Measurements from ENCODE around the gene NUDT21. TPM values are rescaled to one million over a fixed set of nuclear protein-coding genes. Genes with fewer than 3 reads are reported as not detected.

NUDT21 gene
- total and polyA plus RNA-seq, 2 of the 8 experiments (the other 6 are each of a cell fraction or from before 2014, with no cell fraction given) = 78.1 to 277 TPM

DNA sequence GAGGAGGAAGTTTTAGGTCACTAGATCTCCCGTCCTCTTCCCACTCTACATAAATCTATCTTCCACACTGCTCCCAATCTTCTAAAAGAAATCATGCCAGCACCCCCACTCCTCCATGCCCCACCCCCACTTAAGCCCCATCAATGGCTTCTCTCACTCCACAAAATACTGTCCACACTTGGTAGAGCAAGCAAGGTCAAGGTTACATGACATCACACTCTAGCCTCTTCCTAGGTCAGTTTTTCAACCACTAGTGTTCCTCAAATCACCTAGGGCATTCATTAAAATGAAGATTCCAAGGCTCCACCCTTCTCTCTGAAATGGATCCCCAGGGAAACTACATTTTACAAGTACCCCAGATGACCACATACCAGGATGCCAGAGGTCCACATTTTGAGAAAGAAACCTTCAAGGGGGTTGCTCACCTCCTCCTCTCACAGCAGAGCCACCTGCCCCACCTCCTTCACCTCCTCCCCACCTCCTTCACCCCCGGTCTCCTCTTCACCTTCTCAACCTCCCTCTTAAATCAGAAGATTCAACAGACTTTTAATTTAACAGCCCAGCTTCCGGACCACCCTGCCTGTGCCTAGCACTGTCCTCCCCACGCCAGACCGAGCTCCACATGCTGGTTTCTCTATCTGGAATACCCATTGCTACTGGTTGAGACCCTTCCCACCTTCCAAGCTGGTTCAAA is 29.0 kb downstream of the NUDT21 start:
- Histone ChIP-seq H3K9ac (replicated peaks in 1 of 4; ENCODE audit: extremely low read depth in 1 of 4, low read depth in 3 of 4, low read length in 3 of 4) (no peak overlapping the region), H3K4me3 (ENCODE audit: extremely low read depth in 1 of 4, insufficient read depth in 2 of 4, low read depth in 3 of 4, low read length in 4 of 4) (no peak overlapping the region)
- CTCF ChIA-PET (ENCODE audit: partially characterized antibody) = no interaction called here
- TF ChIP-seq RXRA (IDR thresholded peaks at IDR 0.05; ENCODE audit: insufficient read depth, low read depth, low read length) (no peak), EGR1 (IDR thresholded peaks at IDR 0.05; ENCODE audit: borderline replicate concordance, low read depth, low read length) (no peak), CTBP2 (IDR thresholded peaks at IDR 0.05; ENCODE audit: borderline replicate concordance, insufficient read depth, insufficient read length, low read length) (no peak), SIRT6 (IDR thresholded peaks at IDR 0.05; ENCODE audit: low read length) (no peak)
- TF ChIP-seq, protein P1, sequence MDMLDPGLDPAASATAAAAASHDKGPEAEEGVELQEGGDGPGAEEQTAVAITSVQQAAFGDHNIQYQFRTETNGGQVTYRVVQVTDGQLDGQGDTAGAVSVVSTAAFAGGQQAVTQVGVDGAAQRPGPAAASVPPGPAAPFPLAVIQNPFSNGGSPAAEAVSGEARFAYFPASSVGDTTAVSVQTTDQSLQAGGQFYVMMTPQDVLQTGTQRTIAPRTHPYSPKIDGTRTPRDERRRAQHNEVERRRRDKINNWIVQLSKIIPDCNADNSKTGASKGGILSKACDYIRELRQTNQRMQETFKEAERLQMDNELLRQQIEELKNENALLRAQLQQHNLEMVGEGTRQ (IDR thresholded peaks at IDR 0.05; ENCODE audit: low read length) = no peak

More for the DNA sequence above, 29.0 kb downstream of the NUDT21 start:
- Histone ChIP-seq H3K27ac (ENCODE audit: low read depth, low read length) (no peak overlapping the region), H2AK5ac (ENCODE audit: low read depth, low read length) (no peak overlapping the region), H3K14ac (ENCODE audit: insufficient read length) (no peak overlapping the region), H2BK5ac (ENCODE audit: low read depth, low read length) (no peak overlapping the region), H3K27me3 (replicated peaks in 1 of 4; ENCODE audit: control insufficient read depth in 3 of 4, extremely low read depth in 1 of 4, insufficient read depth in 3 of 4, low read length in 3 of 4) (peaks cover 0 to 6% (median 3%) of the 10 kb centered on the region in 4 experiments; a peak in 3 of 7 replicates), H3K4ac (replicated peaks; ENCODE audit: insufficient read length, low read depth, low read length) (no peak overlapping the region), H4K8ac (ENCODE audit: extremely low read depth, insufficient read depth, low read length) (no peak overlapping the region), H4K20me1 (replicated peaks in 1 of 2; ENCODE audit: control insufficient read depth in 1 of 2, insufficient read depth in 2 of 2, low read length in 2 of 2) (peaks cover 2 to 4% of the 10 kb centered on the region in 2 experiments), H3K9me3 (ENCODE audit: insufficient read depth in 2 of 2, low read depth in 1 of 2, low read length in 1 of 2) (no peaks in the 10 kb centered on the region), H2BK12ac (ENCODE audit: low read depth, low read length) (no peak overlapping the region), H3K23ac (ENCODE audit: insufficient read length) (no peak overlapping the region), H3K4me2 (ENCODE audit: insufficient read depth in 1 of 2, low read depth in 2 of 2, low read length in 2 of 2) (peak overlapping the region in 1 of 2 experiments; percentile 85; a peak in 1 of 4 replicates), H4K5ac (ENCODE audit: insufficient read length, low read depth, low read length) (no peak overlapping the region), H2AFZ (ENCODE audit: low read length) (no peak overlapping the region), H2BK120ac (replicated peaks; ENCODE audit: low read depth, low read length) (no peak overlapping the region), H3K23me2 (ENCODE audit: low read depth, low read length) (peaks cover 9% of the 10 kb centered on the region; the same call in 1 of the 2 replicates), H3K4me1 (replicated peaks in 1 of 4; ENCODE audit: control insufficient read depth in 3 of 4, insufficient read depth in 4 of 4, low read length in 3 of 4) (peaks cover 0 to 12% (median 8%) of the 10 kb centered on the region in 4 experiments; a peak in 6 of 7 replicates), H3K18ac (ENCODE audit: extremely low read depth, low read length) (no peak overlapping the region), H3K79me2 (ENCODE audit: control insufficient read depth in 1 of 2, insufficient read depth in 2 of 2, low read length in 2 of 2) (peaks cover 0 to 26% of the 10 kb centered on the region in 2 experiments; a peak in 1 of 4 replicates), H2BK20ac (ENCODE audit: low read length) (no peak overlapping the region), H3K79me1 (ENCODE audit: low read depth, low read length) (no peaks in the 10 kb centered on the region), H3K56ac (replicated peaks; ENCODE audit: insufficient read length, low read depth, low read length) (no peak overlapping the region), H4K91ac (replicated peaks; ENCODE audit: insufficient read length, low read length) (no peak overlapping the region), H3K36me3 (ENCODE audit: control insufficient read depth in 2 of 4, insufficient read depth in 4 of 4, low read length in 3 of 4) (no peaks in the 10 kb centered on the region), H2BK15ac (ENCODE audit: low read length) (no peak overlapping the region)
- FAIRE-seq (no peak), DNase-seq (ENCODE audit: low read depth in 1 of 2, low spot score in 2 of 2) (no peak)
- POLR2A ChIA-PET (ENCODE audit: partially characterized antibody) = no interaction called here
- WGBS, 2 experiments (ENCODE audit: extremely low coverage in 1 of 2, insufficient coverage in 1 of 2, insufficient read length in 1 of 2, insufficient replicate concordance in 2 of 2, low coverage in 1 of 2, low lambda C conversion rate in 2 of 2, missing lambda C conversion rate in 1 of 2) = 84% methylated on average over 5 of the region's 5 CpGs; no CpG with 5 or more reads in 1 of the 2 experiments

Data from H1 (cell line).